WTC11 (cell line): ENCODE data around the gene TMEM205. TPM values are rescaled to one million over a fixed set of nuclear protein-coding genes. Genes with fewer than 3 reads are reported as not detected.

Source experiments
- ATAC-seq: fragments of 200-7000 bp; cut with Tn5 transposase; 2 replicates; pipeline ENCODE4 v1.10.0; 2021; ENCODE audit warnings: mild to moderate bottlenecking, moderate library complexity
- CTCF ChIA-PET: fragments of 300-600 bp; sonication (Branson Sonifier 250); formaldehyde crosslinking; loops from one replicate; lab custom pipeline; 2021; ENCODE audit warnings: antibody characterized with exemption; lab: Charles Lee
- POLR2A ChIA-PET: fragments of 350-600 bp; sonication (Branson Sonifier 250); formaldehyde crosslinking; loops from one replicate; lab custom pipeline; 2021; ENCODE audit warnings: antibody characterized with exemption; lab: Charles Lee
- DNase-seq: peaks from one replicate; pipeline ENCODE4 v3.0.0; 2021; ENCODE audit warnings: low spot score
- H3K27ac Mint-ChIP-seq: 2 replicates; pipeline ENCODE4 v1.8.0; 2021; ENCODE audit warnings: mixed read lengths
- H3K27me3 Mint-ChIP-seq: 2 replicates; pipeline ENCODE4 v1.8.0; 2021; ENCODE audit warnings: low read depth, mild to moderate bottlenecking, moderate library complexity, mixed read lengths
- H3K36me3 Mint-ChIP-seq: 2 replicates; pipeline ENCODE4 v1.8.0; 2021; ENCODE audit warnings: mixed read lengths
- H3K4me1 Mint-ChIP-seq: 2 replicates; pipeline ENCODE4 v1.8.0; 2022; ENCODE audit warnings: mixed read lengths
- H3K4me3 Mint-ChIP-seq: 2 replicates; pipeline ENCODE4 v1.8.0; 2021; ENCODE audit warnings: mild to moderate bottlenecking, moderate library complexity, mixed read lengths
- H3K9me3 Mint-ChIP-seq: 2 replicates; pipeline ENCODE4 v1.8.0; 2021; ENCODE audit warnings: mixed read lengths
- JUN ChIP-seq: sonication (generic); formaldehyde crosslinking; IDR thresholded peaks from 2 replicates; pipeline ENCODE4 v1.8.0; 2023; ENCODE audit warnings: mild to moderate bottlenecking, missing genetic modification reagents
- OVOL2 ChIP-seq: fragments of 250-450 bp; sonication (Bioruptor Pico); IDR thresholded peaks from 2 replicates; pipeline ENCODE4 v1.9.0; 2021; ENCODE audit warnings: mild to moderate bottlenecking, borderline replicate concordance
- RORB ChIP-seq: fragments of 250-450 bp; sonication (Bioruptor Pico); IDR thresholded peaks from 2 replicates; pipeline ENCODE4 v1.9.0; 2021; ENCODE audit warnings: mild to moderate bottlenecking
- SMAD4 ChIP-seq: sonication (generic); formaldehyde crosslinking; IDR thresholded peaks from 2 replicates; pipeline ENCODE4 v1.8.0; 2022; ENCODE audit warnings: mild to moderate bottlenecking, missing genetic modification reagents
- ZNF121 ChIP-seq: sonication (generic); formaldehyde crosslinking; IDR thresholded peaks from 2 replicates; pipeline ENCODE4 v1.8.0; 2023; ENCODE audit warnings: missing genetic modification reagents
- ZNF232 ChIP-seq: sonication (generic); formaldehyde crosslinking; IDR thresholded peaks from 2 replicates; pipeline ENCODE4 v1.8.0; 2022; ENCODE audit warnings: mild to moderate bottlenecking, missing genetic modification reagents
- ZNF396 ChIP-seq: fragments of 250-450 bp; sonication (Bioruptor Pico); IDR thresholded peaks from 2 replicates; pipeline ENCODE4 v1.8.0; 2021; ENCODE audit warnings: mild to moderate bottlenecking, moderate library complexity, borderline replicate concordance
- total RNA-seq: library from RNA; stranded (reverse); gene quantifications from 3 replicates; pipeline ENCODE4 v1.2.3, GENCODE V29; 2021
- TF ChIP-seq, protein P1 (sequence below): sonication (generic); formaldehyde crosslinking; IDR thresholded peaks from 2 replicates; pipeline ENCODE4 v1.8.1; 2022; ENCODE audit warnings: low read depth, mild to moderate bottlenecking, moderate library complexity, missing genetic modification reagents, borderline replicate concordance
- TF ChIP-seq, protein P2 (sequence below): sonication (generic); formaldehyde crosslinking; IDR thresholded peaks from 2 replicates; pipeline ENCODE4 v1.8.1; 2023; ENCODE audit warnings: mild to moderate bottlenecking, missing genetic modification reagents, moderate library complexity
- TF ChIP-seq, protein P3 (sequence below): fragments of 200-600 bp; IDR thresholded peaks from 2 replicates; pipeline ENCODE4 v1.8.0; 2022; ENCODE audit warnings: antibody characterized with exemption
- TF ChIP-seq, protein P4 (sequence below): sonication (generic); formaldehyde crosslinking; IDR thresholded peaks from 2 replicates; pipeline ENCODE4 v1.8.1; 2023; ENCODE audit warnings: mild to moderate bottlenecking, missing genetic modification reagents, moderate library complexity
- TF ChIP-seq, protein P5 (sequence below): fragments of 250-450 bp; sonication (Bioruptor Pico); IDR thresholded peaks from 2 replicates; pipeline ENCODE4 v1.9.0; 2021; ENCODE audit warnings: moderate library complexity, mild to moderate bottlenecking, inconsistent platforms, borderline replicate concordance
- TF ChIP-seq, protein P6 (sequence below): fragments of 250-450 bp; sonication (Bioruptor Pico); IDR thresholded peaks from 2 replicates; pipeline ENCODE4 v1.8.0; 2021; ENCODE audit warnings: mild to moderate bottlenecking
- TF ChIP-seq, protein P7 (sequence below): sonication (generic); formaldehyde crosslinking; IDR thresholded peaks from 2 replicates; pipeline ENCODE4 v1.8.0; 2022; ENCODE audit warnings: mild to moderate bottlenecking, missing genetic modification reagents

The TMEM205 gene
- total RNA-seq, 1 experiment from 2014 or later: 69.9 TPM

DNA sequence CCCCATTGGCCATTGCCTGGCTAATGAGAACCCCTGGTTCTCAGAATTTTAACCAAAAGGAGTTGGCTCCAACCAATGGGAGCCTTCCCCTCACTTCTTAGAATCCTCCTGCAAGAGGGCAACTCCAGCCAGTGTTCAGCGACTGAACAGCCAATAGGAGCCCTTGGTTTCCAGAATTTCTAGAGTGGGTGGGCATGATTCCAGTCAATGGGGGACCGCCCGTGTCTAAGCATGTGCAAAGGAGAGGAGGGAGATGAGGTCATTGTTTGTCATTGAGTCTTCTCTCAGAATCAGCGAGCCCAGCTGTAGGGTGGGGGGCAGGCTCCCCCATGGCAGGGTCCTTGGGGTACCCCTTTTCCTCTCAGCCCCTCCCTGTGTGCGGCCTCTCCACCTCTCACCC lies 18.9 kb upstream of the TMEM205 start:
- peaks cover 3% of the 10 kb centered on the region; the same call in 1 of the 2 replicates for H3K36me3 Mint-ChIP-seq
- DNase-seq (no peak), ATAC-seq (no peak)
- peaks cover 16% of the 10 kb centered on the region for H3K4me1 Mint-ChIP-seq
- ChIA-PET POLR2A (interaction anchor here (0.6 kb wide), 1 partner anchor 219 kb away, joined by 3 read pairs; no protein-coding TSS in a partner anchor), CTCF (interaction anchor here (1.5 kb wide), 1 partner anchor 10 kb away, joined by 5 read pairs; the partner anchor contains the start of gene SWSAP1)
- H3K27ac Mint-ChIP-seq: no peak overlapping the region
- H3K27me3 Mint-ChIP-seq: peaks cover 15% of the 10 kb centered on the region
- H3K9me3 Mint-ChIP-seq: no peaks in the 10 kb centered on the region
- TF ChIP-seq, protein P1, sequence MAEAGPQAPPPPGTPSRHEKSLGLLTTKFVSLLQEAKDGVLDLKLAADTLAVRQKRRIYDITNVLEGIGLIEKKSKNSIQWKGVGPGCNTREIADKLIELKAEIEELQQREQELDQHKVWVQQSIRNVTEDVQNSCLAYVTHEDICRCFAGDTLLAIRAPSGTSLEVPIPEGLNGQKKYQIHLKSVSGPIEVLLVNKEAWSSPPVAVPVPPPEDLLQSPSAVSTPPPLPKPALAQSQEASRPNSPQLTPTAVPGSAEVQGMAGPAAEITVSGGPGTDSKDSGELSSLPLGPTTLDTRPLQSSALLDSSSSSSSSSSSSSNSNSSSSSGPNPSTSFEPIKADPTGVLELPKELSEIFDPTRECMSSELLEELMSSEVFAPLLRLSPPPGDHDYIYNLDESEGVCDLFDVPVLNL (CRISPR knock-in tag): no peak
- TF ChIP-seq, protein P2, sequence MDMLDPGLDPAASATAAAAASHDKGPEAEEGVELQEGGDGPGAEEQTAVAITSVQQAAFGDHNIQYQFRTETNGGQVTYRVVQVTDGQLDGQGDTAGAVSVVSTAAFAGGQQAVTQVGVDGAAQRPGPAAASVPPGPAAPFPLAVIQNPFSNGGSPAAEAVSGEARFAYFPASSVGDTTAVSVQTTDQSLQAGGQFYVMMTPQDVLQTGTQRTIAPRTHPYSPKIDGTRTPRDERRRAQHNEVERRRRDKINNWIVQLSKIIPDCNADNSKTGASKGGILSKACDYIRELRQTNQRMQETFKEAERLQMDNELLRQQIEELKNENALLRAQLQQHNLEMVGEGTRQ (CRISPR knock-in tag): no peak
- no peak overlapping the region for H3K4me3 Mint-ChIP-seq

DNA sequence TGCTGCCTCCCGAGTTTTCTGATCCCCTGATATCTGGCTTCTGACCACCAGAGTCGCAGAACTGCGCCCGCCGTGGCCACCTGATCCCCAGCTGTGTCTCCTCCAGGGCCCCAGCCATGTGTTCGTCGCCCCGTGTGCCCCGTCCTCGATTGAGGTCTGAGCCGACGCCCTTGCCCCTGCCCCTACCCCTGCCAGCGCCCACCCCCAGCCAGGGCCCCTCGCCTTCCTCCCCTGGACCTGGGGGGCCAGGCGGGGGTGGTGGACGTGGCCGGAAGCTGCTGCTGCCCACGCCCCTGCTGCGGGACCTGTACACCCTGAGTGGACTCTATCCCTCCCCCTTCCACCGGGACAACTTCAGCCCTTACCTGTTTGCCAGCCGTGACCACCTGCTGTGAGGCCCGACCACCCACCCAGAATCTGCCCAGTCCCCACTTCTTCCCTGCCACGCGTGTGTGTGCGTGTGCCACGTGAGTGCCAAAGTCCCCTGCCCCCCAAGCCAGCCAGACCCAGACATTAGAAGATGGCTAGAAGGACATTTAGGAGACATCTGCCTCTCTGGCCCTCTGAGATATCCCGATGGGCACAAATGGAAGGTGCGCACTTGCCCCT lies 18.3 kb upstream of the TMEM205 start:
- Mint-ChIP-seq H3K27ac (no peak overlapping the region), H3K4me1 (peaks cover 16% of the 10 kb centered on the region), H3K27me3 (peaks cover 21% of the 10 kb centered on the region), H3K9me3 (no peaks in the 10 kb centered on the region), H3K36me3 (peaks cover 3% of the 10 kb centered on the region; the same call in 1 of the 2 replicates), H3K4me3 (no peak overlapping the region)
- TF ChIP-seq SMAD4 (CRISPR knock-in tag) (no peak), ZNF396 (CRISPR knock-in tag) (no peak), JUN (no peak), RORB (no peak), ZNF121 (no peak), OVOL2 (no peak), ZNF232 (CRISPR knock-in tag) (no peak)
- TF ChIP-seq, protein P3, sequence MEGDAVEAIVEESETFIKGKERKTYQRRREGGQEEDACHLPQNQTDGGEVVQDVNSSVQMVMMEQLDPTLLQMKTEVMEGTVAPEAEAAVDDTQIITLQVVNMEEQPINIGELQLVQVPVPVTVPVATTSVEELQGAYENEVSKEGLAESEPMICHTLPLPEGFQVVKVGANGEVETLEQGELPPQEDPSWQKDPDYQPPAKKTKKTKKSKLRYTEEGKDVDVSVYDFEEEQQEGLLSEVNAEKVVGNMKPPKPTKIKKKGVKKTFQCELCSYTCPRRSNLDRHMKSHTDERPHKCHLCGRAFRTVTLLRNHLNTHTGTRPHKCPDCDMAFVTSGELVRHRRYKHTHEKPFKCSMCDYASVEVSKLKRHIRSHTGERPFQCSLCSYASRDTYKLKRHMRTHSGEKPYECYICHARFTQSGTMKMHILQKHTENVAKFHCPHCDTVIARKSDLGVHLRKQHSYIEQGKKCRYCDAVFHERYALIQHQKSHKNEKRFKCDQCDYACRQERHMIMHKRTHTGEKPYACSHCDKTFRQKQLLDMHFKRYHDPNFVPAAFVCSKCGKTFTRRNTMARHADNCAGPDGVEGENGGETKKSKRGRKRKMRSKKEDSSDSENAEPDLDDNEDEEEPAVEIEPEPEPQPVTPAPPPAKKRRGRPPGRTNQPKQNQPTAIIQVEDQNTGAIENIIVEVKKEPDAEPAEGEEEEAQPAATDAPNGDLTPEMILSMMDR: no peak
- TF ChIP-seq, protein P4, sequence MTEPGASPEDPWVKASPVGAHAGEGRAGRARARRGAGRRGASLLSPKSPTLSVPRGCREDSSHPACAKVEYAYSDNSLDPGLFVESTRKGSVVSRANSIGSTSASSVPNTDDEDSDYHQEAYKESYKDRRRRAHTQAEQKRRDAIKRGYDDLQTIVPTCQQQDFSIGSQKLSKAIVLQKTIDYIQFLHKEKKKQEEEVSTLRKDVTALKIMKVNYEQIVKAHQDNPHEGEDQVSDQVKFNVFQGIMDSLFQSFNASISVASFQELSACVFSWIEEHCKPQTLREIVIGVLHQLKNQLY: no peak
- TF ChIP-seq, protein P5, sequence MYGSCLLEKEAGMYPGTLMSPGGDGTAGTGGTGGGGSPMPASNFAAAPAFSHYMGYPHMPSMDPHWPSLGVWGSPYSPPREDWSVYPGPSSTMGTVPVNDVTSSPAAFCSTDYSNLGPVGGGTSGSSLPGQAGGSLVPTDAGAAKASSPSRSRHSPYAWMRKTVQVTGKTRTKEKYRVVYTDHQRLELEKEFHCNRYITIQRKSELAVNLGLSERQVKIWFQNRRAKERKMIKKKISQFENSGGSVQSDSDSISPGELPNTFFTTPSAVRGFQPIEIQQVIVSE: no peak
- TF ChIP-seq, protein P6, sequence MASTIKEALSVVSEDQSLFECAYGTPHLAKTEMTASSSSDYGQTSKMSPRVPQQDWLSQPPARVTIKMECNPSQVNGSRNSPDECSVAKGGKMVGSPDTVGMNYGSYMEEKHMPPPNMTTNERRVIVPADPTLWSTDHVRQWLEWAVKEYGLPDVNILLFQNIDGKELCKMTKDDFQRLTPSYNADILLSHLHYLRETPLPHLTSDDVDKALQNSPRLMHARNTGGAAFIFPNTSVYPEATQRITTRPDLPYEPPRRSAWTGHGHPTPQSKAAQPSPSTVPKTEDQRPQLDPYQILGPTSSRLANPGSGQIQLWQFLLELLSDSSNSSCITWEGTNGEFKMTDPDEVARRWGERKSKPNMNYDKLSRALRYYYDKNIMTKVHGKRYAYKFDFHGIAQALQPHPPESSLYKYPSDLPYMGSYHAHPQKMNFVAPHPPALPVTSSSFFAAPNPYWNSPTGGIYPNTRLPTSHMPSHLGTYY (CRISPR knock-in tag): no peak
- TF ChIP-seq, protein P7, sequence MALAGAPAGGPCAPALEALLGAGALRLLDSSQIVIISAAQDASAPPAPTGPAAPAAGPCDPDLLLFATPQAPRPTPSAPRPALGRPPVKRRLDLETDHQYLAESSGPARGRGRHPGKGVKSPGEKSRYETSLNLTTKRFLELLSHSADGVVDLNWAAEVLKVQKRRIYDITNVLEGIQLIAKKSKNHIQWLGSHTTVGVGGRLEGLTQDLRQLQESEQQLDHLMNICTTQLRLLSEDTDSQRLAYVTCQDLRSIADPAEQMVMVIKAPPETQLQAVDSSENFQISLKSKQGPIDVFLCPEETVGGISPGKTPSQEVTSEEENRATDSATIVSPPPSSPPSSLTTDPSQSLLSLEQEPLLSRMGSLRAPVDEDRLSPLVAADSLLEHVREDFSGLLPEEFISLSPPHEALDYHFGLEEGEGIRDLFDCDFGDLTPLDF (CRISPR knock-in tag): no peak
- TF ChIP-seq, protein P1 (CRISPR knock-in tag): no peak
- POLR2A ChIA-PET: interaction anchor here (0.6 kb wide), 1 partner anchor 218 kb away, joined by 3 read pairs; no protein-coding TSS in a partner anchor
- ATAC-seq (no peak), DNase-seq (no peak)
- CTCF ChIA-PET: interaction anchor here (1.5 to 1.6 kb wide), 3 partner anchors 10 to 71 kb away, joined by 5 read pairs; partner anchors contain the start of gene SWSAP1
